Prostate gland (tissue), 2 donors: ENCODE data around the gene RER1. TPM values are rescaled to one million over a fixed set of nuclear protein-coding genes. Genes with fewer than 3 reads are reported as not detected.

Source experiments
- DNase-seq: peaks from one replicate; pipeline ENCODE4 v3.0.0-alpha.2; 2019; ENCODE audit warnings: low spot score
- H3K27ac ChIP-seq, 2 donors: fragments of 200-600 bp; sonication (generic); 2 replicates each; pipeline ENCODE4 v1.5.1; 2017 to 2019
- H3K27me3 ChIP-seq: fragments of 200-600 bp; sonication (generic); replicated peaks from 2 replicates; pipeline ENCODE4 v1.5.1; 2019; ENCODE audit not compliant: insufficient read depth
- H3K36me3 ChIP-seq, 2 donors: fragments of 200-600 bp; sonication (generic); 1 replicate in 1 of 2; 2 replicates in 1 of 2; pipeline versions ENCODE4 v1.5.1 to v1.8.1; 2017 to 2019
- H3K4me1 ChIP-seq: fragments of 200-600 bp; sonication (generic); replicated peaks from 2 replicates; pipeline ENCODE4 v1.5.1; 2019
- H3K4me3 ChIP-seq, 2 donors: fragments of 200-600 bp; sonication (generic); 2 replicates each; pipeline ENCODE4 v1.5.1; 2017 to 2019
- H3K9me3 ChIP-seq: fragments of 200-600 bp; sonication (generic); 2 replicates; pipeline ENCODE4 v1.5.1; 2017
- CTCF ChIP-seq, 4 experiments: fragments of 200-600 bp in 2 of 4; fragments of 450-650 bp in 2 of 4; sonication (generic) in 2 of 4; IDR thresholded peaks; 1 replicate in 3 of 4; 2 replicates in 1 of 4; pipeline ENCODE4 v1.5.1; 2016 to 2019; ENCODE audit warnings: antibody characterized with exemption in 4 of 4, mild to moderate bottlenecking in 2 of 4, moderate library complexity in 2 of 4
- POLR2A ChIP-seq: fragments of 450-650 bp; IDR thresholded peaks from one replicate; pipeline ENCODE4 v1.6.1; 2016; ENCODE audit warnings: antibody characterized with exemption, mild to moderate bottlenecking
- POLR2AphosphoS5 ChIP-seq: sonication (generic); formaldehyde crosslinking; IDR thresholded peaks from one replicate; pipeline ENCODE4 v1.6.1; 2017; ENCODE audit warnings: antibody characterized with exemption
- WGBS: methylation state at CpG from one replicate; pipeline ENCODE4 v1.1.5; 2018; 5-methylcytosine and 5-hydroxymethylcytosine counted together
- intact Hi-C: fragments of 100-400 bp; cut with DNase I; formaldehyde crosslinking; loops from one replicate; pipeline ENCODE4 v1.14.2; 2022
- total RNA-seq, 2 donors: library from RNA; depleted of rRNA; stranded (reverse); fragments of >200 nt; gene quantifications; one replicate each; pipeline ENCODE4 v1.1.0, GENCODE V29; 2016

Gene RER1
- total RNA-seq, 2 donors from 2014 or later = 86.1 to 97.0 TPM

DNA sequence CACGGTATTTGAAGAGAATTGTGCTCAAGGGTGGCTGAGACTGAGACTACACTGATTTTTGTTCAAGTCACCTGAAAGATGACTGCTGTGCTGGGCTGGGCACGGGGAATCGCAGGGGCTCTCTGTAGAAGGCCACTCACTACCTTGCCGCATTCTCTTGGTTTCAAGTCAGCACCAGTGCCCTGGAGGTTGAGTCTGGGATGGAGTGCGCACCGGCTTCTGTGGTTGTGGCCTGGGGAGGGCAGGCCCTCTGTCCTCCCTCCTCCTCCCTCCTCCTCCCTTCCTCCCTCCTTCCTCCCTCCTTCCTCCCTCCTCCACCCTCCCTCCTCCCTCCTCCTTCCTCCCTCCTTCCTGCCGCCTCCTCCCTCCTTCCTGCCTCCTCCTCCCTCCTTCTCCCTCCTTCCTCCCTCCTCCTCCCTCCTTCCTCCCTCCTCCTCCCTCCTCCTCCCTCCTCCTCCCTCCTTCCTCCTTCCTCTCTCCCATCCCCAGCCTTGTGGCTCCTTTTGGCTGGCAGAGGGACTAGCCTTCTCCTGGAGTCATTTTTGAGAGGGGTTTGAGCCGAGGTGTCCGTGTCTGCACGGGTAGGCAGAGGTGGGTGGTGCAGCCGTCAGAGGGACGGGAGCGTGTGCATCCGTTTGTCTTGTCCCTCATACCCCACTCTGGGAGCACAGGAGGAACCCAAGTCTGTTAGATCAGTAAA is 9.5 kb downstream of the RER1 start:
- no peak overlapping the region for H3K4me3 ChIP-seq
- TF ChIP-seq CTCF (IDR thresholded peaks at IDR 0.05) (no peak), POLR2A (no peak), POLR2AphosphoS5 (no peak)
- no peaks in the 10 kb centered on the region for H3K9me3 ChIP-seq
- H3K27ac ChIP-seq = peak overlapping the region in 1 of 2 donors; percentile 35
- no peaks in the 10 kb centered on the region for H3K27me3 ChIP-seq
- H3K4me1 ChIP-seq = no peaks in the 10 kb centered on the region
- H3K36me3 ChIP-seq = peaks cover 0 to 19% of the 10 kb centered on the region in 2 donors
- DNase-seq = no peak
- intact Hi-C loops = no loop called here
- 89% methylated on average over 14 of the region's 14 CpGs for WGBS

GRCh38 chr1:2402420-2402819 is 10.8 kb downstream of the RER1 start:
- DNase-seq = no peak
- no peaks in the 10 kb centered on the region for H3K9me3 ChIP-seq
- peaks cover 2 to 25% of the 10 kb centered on the region in 2 donors for H3K36me3 ChIP-seq
- H3K4me1 ChIP-seq = no peaks in the 10 kb centered on the region
- H3K4me3 ChIP-seq = no peak overlapping the region
- H3K27ac ChIP-seq = no peak overlapping the region
- TF ChIP-seq CTCF (IDR thresholded peaks at IDR 0.05) = no peak
- no peak for TF ChIP-seq POLR2AphosphoS5
- no peak for TF ChIP-seq POLR2A
- H3K27me3 ChIP-seq = no peaks in the 10 kb centered on the region
- intact Hi-C loops = no loop called here
- WGBS = 93% methylated on average over 22 of the region's 23 CpGs

GRCh38 chr1:2403273-2403672 is 11.6 kb downstream of the RER1 start:
- DNase-seq = no peak
- H3K4me1 ChIP-seq = no peaks in the 10 kb centered on the region
- TF ChIP-seq POLR2AphosphoS5 (no peak), POLR2A (no peak), CTCF (IDR thresholded peaks at IDR 0.05) (no peak)
- H3K27me3 ChIP-seq = no peaks in the 10 kb centered on the region
- H3K4me3 ChIP-seq = no peak overlapping the region
- no peaks in the 10 kb centered on the region for H3K9me3 ChIP-seq
- intact Hi-C loops = no loop called here
- H3K36me3 ChIP-seq = peaks cover 2 to 33% of the 10 kb centered on the region in 2 donors
- WGBS = 83% methylated on average over 19 of the region's 19 CpGs
- no peak overlapping the region for H3K27ac ChIP-seq

DNA sequence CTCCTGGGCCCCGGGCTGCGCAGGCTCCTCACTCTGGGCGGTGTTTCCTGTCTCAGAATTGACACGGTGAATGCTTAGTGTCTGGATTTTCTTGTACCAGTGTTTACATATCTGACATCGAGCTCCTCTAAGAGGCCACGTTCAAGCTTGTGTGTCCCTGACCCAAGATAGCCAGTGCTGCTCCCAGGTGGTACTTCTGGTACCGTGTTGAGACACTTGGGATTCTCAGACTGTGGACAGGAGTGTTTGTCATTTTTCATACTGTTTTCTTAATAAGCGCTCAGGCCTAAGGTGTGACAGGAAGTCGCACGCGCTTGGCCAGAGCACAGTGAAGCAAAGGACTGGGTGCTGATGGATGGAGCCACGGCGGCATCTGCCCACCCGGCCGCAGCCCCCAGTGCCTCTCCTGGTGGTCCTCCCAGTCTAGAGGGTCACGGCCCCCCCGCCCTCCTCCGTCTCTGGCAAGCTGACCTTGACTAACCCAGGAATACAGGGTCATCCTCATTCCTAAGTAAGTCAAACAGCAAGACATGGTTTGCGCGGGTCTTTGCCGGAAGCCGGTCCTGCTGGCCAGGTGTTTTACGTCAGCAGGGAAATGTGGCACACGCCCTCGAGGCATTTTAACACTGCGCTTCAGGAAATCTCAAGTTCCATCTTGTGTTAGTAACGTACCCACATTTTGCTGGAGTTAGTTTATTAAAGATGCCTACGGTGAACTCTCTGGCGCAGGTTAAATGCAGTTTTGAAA is 12.7 kb downstream of the RER1 start:
- intact Hi-C loops = no loop called here
- H3K4me1 ChIP-seq = peaks cover under 1% of the 10 kb centered on the region
- 69% methylated on average over 29 of the region's 29 CpGs for WGBS
- peaks cover 2 to 34% of the 10 kb centered on the region in 2 donors for H3K36me3 ChIP-seq
- no peak for DNase-seq
- no peak overlapping the region for H3K4me3 ChIP-seq
- H3K27me3 ChIP-seq = no peaks in the 10 kb centered on the region
- no peak for TF ChIP-seq CTCF (IDR thresholded peaks at IDR 0.05)
- no peak for TF ChIP-seq POLR2AphosphoS5
- TF ChIP-seq POLR2A = no peak
- H3K9me3 ChIP-seq = no peaks in the 10 kb centered on the region
- peak overlapping the region in 1 of 2 donors; percentile 50 for H3K27ac ChIP-seq
